Fibroblast of lung (primary cell): ENCODE results near the gene DLK2. TPM values are rescaled to one million over a fixed set of nuclear protein-coding genes. Genes with fewer than 3 reads are reported as not detected.

Source experiments
- DNase-seq, 2 donors: peaks; one replicate each; pipeline versions ENCODE4 v3.0.0 to v3.0.0-alpha.2; 2010; ENCODE audit warnings: low read depth in 2 of 2
- H2AFZ ChIP-seq: 2 replicates; pipeline ENCODE4 v1.5.1; 2012; ENCODE audit warnings: low read length, control low read depth, inconsistent platforms
- H3K27ac ChIP-seq: 2 replicates; pipeline ENCODE4 v1.5.1; 2011; ENCODE audit warnings: low read length, control low read depth; ENCODE audit not compliant: insufficient read depth
- H3K27me3 ChIP-seq: 2 replicates; pipeline ENCODE4 v1.5.1; 2011; ENCODE audit warnings: mild to moderate bottlenecking, low read length; ENCODE audit not compliant: control insufficient read depth, insufficient read depth
- H3K36me3 ChIP-seq: 2 replicates; pipeline ENCODE4 v1.5.1; 2011; ENCODE audit warnings: low read length; ENCODE audit not compliant: control insufficient read depth, insufficient read depth
- H3K4me1 ChIP-seq: 2 replicates; pipeline ENCODE4 v1.5.1; 2011; ENCODE audit warnings: low read length; ENCODE audit not compliant: control insufficient read depth, insufficient read depth; ENCODE audit errors: extremely low read depth
- H3K4me2 ChIP-seq: 2 replicates; pipeline ENCODE4 v1.5.1; 2011; ENCODE audit warnings: low read length, control low read depth; ENCODE audit not compliant: insufficient read depth; ENCODE audit errors: extremely low read depth
- H3K4me3 ChIP-seq, 4 experiments: fragments of 200-600 bp in 1 of 4; sonication (generic) in 1 of 4; replicated peaks in 1 of 4; 2 replicates each; pipeline ENCODE4 v1.5.1; 2011 to 2016; ENCODE audit warnings: low read length in 4 of 4, low read depth in 3 of 4, mild to moderate bottlenecking in 3 of 4, control low read depth in 2 of 4, inconsistent platforms in 1 of 4, mixed read lengths in 1 of 4; ENCODE audit not compliant: insufficient read depth in 1 of 4; ENCODE audit errors: control extremely low read depth in 1 of 4
- H3K79me2 ChIP-seq: 2 replicates; pipeline ENCODE4 v1.5.1; 2012; ENCODE audit warnings: mild to moderate bottlenecking, low read length, inconsistent platforms; ENCODE audit not compliant: control insufficient read depth, insufficient read depth
- H3K9ac ChIP-seq: 2 replicates; pipeline ENCODE4 v1.5.1; 2011; ENCODE audit warnings: mild to moderate bottlenecking, low read length, control low read depth; ENCODE audit not compliant: insufficient read depth
- H3K9me3 ChIP-seq: 2 replicates; pipeline ENCODE4 v1.5.1; 2012; ENCODE audit warnings: low read depth, low read length; ENCODE audit not compliant: control insufficient read depth, insufficient read depth
- H4K20me1 ChIP-seq: 2 replicates; pipeline ENCODE4 v1.5.1; 2011; ENCODE audit warnings: low read length; ENCODE audit not compliant: control insufficient read depth, insufficient read depth; ENCODE audit errors: extremely low read depth
- EZH2 ChIP-seq: IDR thresholded peaks from 2 replicates; pipeline ENCODE4 v1.5.1; 2012; ENCODE audit warnings: low read length, control low read depth, mild to moderate bottlenecking; ENCODE audit errors: missing control alignments
- polyA minus RNA-seq: library from RNA; depleted of rRNA, polyadenylated mRNA; stranded (reverse); fragments of >200 nt; gene quantifications from 2 replicates; pipeline ENCODE4 v1.2.3, GENCODE V29; 2011; ENCODE audit warnings: low replicate concordance
- polyA plus RNA-seq, 2 donors: library from polyadenylated mRNA; depleted of rRNA in 1 of 2; stranded (reverse) in 1 of 2; unstranded in 1 of 2; fragments of >200 nt; gene quantifications; 2 replicates each; pipeline ENCODE4 v1.2.1, GENCODE V29; 2011 to 2012; ENCODE audit warnings: missing spikeins in 1 of 2
- total RNA-seq: library from RNA; depleted of rRNA; stranded (reverse); fragments of >200 nt; gene quantifications from 2 replicates; pipeline ENCODE4 v1.2.1, GENCODE V29; 2014
- TF ChIP-seq, protein P1 (sequence below), 2 donors: IDR thresholded peaks in 1 of 2; conservative IDR thresholded peaks in 1 of 2; 1 replicate in 1 of 2; 2 replicates in 1 of 2; pipeline ENCODE4 v1.5.1; 2011 to 2012; ENCODE audit warnings: low read length in 2 of 2, control low read depth in 1 of 2, inconsistent platforms in 1 of 2, low read depth in 1 of 2, mild to moderate bottlenecking in 1 of 2

Gene DLK2, protein sequence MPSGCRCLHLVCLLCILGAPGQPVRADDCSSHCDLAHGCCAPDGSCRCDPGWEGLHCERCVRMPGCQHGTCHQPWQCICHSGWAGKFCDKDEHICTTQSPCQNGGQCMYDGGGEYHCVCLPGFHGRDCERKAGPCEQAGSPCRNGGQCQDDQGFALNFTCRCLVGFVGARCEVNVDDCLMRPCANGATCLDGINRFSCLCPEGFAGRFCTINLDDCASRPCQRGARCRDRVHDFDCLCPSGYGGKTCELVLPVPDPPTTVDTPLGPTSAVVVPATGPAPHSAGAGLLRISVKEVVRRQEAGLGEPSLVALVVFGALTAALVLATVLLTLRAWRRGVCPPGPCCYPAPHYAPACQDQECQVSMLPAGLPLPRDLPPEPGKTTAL
- total RNA-seq = under 0.01 and 0.17 TPM in 2 replicates
- polyA plus RNA-seq = 0.23 and 0.50 TPM in 2 replicates
- polyA plus RNA-seq (2012) = 0.63 and 0.84 TPM in 2 replicates
- polyA minus RNA-seq = 3.3 TPM in 1 of 2 replicates, not detected in the other

GRCh38 chr6:43455531-43456428 lies at the start of gene DLK2:
TSS of gene DLK2 (minus strand) at chr6:43455548. CDS start at chr6:43454825, 723 bp downstream.
- no peaks in the 10 kb centered on the region for H3K79me2 ChIP-seq
- peaks cover 3% of the 10 kb centered on the region for H3K27me3 ChIP-seq
- no peak within 1 kb of the TSS for H3K27ac ChIP-seq
- H3K36me3 ChIP-seq = peaks cover 5% of the 10 kb centered on the region
- TF ChIP-seq EZH2 = peak; percentile 76
- TF ChIP-seq, protein P1, sequence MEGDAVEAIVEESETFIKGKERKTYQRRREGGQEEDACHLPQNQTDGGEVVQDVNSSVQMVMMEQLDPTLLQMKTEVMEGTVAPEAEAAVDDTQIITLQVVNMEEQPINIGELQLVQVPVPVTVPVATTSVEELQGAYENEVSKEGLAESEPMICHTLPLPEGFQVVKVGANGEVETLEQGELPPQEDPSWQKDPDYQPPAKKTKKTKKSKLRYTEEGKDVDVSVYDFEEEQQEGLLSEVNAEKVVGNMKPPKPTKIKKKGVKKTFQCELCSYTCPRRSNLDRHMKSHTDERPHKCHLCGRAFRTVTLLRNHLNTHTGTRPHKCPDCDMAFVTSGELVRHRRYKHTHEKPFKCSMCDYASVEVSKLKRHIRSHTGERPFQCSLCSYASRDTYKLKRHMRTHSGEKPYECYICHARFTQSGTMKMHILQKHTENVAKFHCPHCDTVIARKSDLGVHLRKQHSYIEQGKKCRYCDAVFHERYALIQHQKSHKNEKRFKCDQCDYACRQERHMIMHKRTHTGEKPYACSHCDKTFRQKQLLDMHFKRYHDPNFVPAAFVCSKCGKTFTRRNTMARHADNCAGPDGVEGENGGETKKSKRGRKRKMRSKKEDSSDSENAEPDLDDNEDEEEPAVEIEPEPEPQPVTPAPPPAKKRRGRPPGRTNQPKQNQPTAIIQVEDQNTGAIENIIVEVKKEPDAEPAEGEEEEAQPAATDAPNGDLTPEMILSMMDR (conservative IDR thresholded peaks at IDR 0.05 in 1 of 2, IDR thresholded peaks at IDR 0.05 in 1 of 2; ENCODE audit: low read depth in 1 of 2, low read length in 2 of 2) = no peak
- peak within 1 kb of the TSS; percentile 78 for H3K4me2 ChIP-seq
- no peaks in the 10 kb centered on the region for H3K9me3 ChIP-seq
- peaks cover 3% of the 10 kb centered on the region for H3K4me1 ChIP-seq
- peak in 1 of 2 donors; percentile 10 for DNase-seq
- no peak within 1 kb of the TSS for H3K9ac ChIP-seq
- H4K20me1 ChIP-seq = no peaks in the 10 kb centered on the region
- peak within 1 kb of the TSS; percentile 64 for H2AFZ ChIP-seq
- peak within 1 kb of the TSS; percentile 43 to 53 (median 48) for H3K4me3 ChIP-seq

DNA sequence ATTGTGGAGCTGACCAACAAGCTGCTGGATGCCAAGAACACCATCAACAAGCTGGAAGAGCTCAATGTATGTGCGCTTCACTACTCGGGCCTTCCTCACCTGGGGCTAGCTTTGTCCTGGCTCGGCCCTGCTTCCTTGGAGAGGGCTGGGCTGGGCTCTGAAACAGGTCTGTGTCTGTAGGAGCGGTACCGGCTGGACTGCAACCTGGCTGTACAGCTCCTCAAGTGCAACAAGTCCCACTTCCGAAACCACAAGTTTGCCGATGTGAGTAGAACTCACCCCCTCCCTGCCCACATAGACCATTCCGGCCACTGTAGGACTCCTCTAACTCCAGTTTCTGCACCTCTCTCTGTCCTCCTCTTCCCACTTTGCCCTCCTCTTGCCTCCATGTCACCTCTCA lies 48.1 kb upstream of the DLK2 start:
- Histone ChIP-seq H3K79me2 (no peaks in the 10 kb centered on the region), H4K20me1 (no peaks in the 10 kb centered on the region), H3K36me3 (peaks cover 27% of the 10 kb centered on the region)

More for the DNA sequence above, 48.1 kb upstream of the DLK2 start:
- Histone ChIP-seq H3K4me1 (no peaks in the 10 kb centered on the region), H3K27ac (no peak overlapping the region), H3K9me3 (no peaks in the 10 kb centered on the region), H2AFZ (no peak overlapping the region), H3K4me2 (no peak overlapping the region), H3K4me3 (no peak overlapping the region), H3K27me3 (no peaks in the 10 kb centered on the region), H3K9ac (no peak overlapping the region)
- TF ChIP-seq EZH2 = no peak
- TF ChIP-seq, protein P1 (conservative IDR thresholded peaks at IDR 0.05 in 1 of 2, IDR thresholded peaks at IDR 0.05 in 1 of 2; ENCODE audit: low read depth in 1 of 2, low read length in 2 of 2) = no peak
- no peak for DNase-seq
